GM18505 (cell line): ENCODE results near the gene WEE2.
A peak's percentile ranks its signal among the peaks of the same experiment; 100 is the strongest.
"Not testable (repeated sequence)": the region's sequence is repeated elsewhere in the genome, so short reads cannot be mapped to it uniquely, and the experiment has no call there.

Experiments
- ATAC-seq: cut with Tn5 transposase; IDR thresholded peaks from one replicate; pipeline ENCODE4 v1.9.1; 2021; ENCODE audit not compliant: unreplicated experiment
- POLR2A ChIP-seq: IDR thresholded peaks from 4 replicates; pipeline ENCODE4 v1.6.1; 2011; ENCODE audit warnings: borderline replicate concordance; ENCODE audit not compliant: insufficient read depth, insufficient read length; ENCODE audit errors: extremely low read depth

WEE2 gene

GRCh38 chr7:141679014-141679413, 29.1 kb upstream of the WEE2 start:
- TF ChIP-seq POLR2A: no peak
- peak; percentile 77 for ATAC-seq

DNA sequence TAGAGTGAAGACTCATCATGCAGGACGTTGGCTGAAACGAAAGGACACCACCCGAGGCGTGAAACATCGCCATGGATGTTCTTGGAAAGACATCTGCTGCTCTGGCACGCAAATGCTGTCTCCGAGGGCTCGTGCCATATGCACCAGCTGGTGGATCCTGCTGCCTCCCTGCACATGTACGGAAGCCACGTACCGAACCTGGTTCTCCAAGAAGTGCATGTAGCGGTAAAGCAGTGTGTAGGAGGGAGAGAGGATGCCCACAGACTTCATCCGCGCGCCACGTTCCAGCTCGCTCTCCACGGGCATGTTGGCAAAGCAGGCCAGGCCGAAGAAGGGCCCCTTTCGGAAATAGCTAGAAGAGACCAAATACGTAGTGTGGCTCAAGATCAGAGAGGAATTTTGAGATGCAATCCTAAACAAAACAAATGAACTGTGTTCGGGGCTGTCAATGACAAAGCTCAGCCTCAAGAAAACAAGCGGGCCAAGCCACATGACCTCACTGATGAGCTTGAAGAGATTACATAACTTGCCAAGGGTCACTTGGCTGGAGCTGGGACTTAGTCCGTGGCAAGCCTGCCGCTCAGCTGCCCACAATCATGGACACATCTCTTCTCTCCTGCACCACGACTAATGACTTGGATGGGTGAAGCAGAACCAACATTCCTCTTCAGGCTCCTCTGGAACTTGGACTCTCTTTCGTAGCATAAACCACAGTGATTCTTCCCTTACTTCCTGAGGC, 22.7 kb upstream of the WEE2 start:
- no peak for TF ChIP-seq POLR2A
- no peak for ATAC-seq

GRCh38 chr7:141686074-141686473, 22.1 kb upstream of the WEE2 start:
- ATAC-seq: no peak
- TF ChIP-seq POLR2A: no peak

DNA sequence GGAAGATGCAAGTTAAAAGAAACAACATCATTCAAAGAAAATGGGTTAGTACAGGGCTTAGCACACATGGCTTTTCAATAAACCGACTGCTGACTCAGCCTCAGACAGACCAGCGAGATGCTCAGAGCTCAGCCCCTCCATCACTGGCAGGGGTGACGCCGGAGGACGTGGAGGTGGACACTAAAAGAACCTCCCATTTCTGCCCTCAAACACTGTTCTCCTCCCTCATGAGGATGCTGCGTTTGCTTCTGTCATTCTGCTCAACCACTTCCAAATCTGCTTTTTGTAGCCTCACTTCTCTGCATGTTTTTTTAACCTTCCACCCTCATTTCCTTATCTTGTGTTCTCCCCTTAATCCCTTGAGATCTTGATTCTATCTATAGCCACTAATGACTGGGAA, 21.5 kb upstream of the WEE2 start:
- TF ChIP-seq POLR2A: no peak
- ATAC-seq: no peak

DNA sequence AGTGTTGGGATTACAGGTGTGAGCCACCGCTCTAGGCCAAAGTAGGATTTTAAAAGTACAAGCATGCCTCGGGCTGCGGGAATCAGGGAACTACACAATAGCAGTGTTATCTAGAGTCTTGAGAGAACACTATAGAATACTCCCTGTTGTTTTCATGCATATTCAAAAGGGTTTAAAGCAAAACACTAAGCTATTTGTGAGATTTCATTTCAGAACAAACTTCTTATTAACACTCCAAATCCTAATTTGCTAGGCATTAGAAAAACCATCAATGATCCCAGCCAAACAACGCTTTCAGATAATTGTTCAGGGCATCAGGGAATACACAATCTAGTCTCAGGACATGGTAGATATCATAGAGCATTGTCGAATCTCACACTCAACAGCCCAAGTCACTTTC, 20.1 kb upstream of the WEE2 start:
- no peak for TF ChIP-seq POLR2A
- ATAC-seq: no peak

- ATAC-seq: not testable (repeated sequence)
Observed at GRCh38 chr7:141689072-141689825, 18.9 kb upstream of the WEE2 start.

GRCh38 chr7:141691540-141691939, 16.6 kb upstream of the WEE2 start:
- ATAC-seq: no peak
- no peak for TF ChIP-seq POLR2A

- no peak for TF ChIP-seq POLR2A
- no peak for ATAC-seq
Observed at GRCh38 chr7:141691961-141692360, 16.2 kb upstream of the WEE2 start.

DNA sequence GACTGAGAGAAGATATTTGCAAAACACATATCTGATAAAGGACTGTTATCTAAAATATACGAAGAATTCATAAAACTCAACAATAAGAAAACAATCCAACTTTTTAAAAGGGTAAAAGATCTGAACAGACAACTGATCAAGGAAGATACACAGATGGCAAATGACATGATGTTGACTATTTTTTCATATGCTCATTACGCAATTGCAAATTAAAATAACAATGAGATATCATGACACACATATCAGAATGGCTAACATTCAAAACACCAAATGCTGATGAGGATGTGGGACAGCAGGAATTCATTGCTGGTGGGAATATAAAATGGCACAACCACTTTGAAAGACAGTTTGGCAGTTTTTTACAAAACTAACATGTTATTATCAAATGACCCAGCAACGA, 15.1 kb upstream of the WEE2 start:
- ATAC-seq: no peak
- TF ChIP-seq POLR2A: no peak

- no peak for ATAC-seq
- TF ChIP-seq POLR2A: no peak
Observed at GRCh38 chr7:141695803-141696289, 12.3 kb upstream of the WEE2 start.

DNA sequence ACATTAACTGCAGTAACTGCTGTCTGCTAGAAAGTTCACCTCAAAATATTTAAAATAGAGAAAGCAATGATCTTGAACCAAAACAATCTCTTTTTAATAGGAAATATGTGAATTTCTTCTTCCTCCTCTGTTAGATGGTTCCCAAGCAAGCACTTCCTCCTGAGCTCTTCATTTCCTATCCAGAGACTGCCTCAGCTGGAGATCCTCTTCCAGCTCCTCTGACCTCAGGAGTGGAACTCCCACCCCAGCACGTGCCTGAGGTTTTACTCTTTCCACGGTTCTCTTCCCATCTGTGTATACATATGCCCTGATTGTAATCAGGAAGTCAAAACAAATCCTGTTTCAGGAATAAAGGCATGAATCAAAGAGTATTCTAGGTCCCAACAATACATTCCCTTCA, 11.8 kb upstream of the WEE2 start:
- no peak for ATAC-seq

GRCh38 chr7:141697211-141697871, 10.8 kb upstream of the WEE2 start:
- TF ChIP-seq POLR2A: no peak
- ATAC-seq: no peak

More for the DNA sequence above, 11.8 kb upstream of the WEE2 start:
- TF ChIP-seq POLR2A: no peak

DNA sequence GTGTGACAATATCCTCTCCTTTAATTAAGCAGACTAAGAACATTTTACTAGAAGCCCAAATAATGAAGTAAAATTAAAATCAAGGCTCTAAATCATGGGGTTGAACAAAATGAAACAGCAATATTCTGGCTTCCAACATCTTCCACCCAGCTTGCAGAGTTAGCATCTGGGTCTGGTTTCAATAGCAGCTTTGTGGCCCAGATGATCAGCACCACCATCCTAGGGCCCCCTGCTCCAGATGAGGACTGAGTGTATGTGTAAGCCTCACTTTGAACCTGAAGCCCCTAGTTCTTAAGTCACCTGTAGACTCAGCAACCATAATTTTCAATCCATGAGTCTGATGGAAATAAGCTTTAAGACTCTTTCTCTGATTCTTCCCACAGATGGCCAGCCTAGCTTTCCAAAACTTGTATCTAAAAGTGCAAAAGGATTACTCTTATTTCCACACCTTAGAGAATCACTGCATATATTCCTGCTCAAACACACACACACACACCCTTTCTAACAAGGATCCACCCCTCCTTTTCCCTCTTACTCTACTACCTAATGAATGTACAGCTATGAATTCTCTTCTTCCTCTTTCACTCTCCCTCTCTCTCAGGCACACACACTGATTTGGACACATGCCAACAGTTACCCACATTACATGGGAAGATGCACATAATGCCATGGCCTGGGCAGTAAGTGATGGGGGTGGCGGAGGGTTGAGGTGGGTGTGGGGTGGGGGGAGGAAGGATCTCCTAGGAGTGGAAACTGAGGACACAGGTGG, 9.7 kb upstream of the WEE2 start:
- no peak for TF ChIP-seq POLR2A
- ATAC-seq: no peak

- ATAC-seq: no peak
- no peak for TF ChIP-seq POLR2A
Observed at GRCh38 chr7:141699860-141700259, 8.3 kb upstream of the WEE2 start.

DNA sequence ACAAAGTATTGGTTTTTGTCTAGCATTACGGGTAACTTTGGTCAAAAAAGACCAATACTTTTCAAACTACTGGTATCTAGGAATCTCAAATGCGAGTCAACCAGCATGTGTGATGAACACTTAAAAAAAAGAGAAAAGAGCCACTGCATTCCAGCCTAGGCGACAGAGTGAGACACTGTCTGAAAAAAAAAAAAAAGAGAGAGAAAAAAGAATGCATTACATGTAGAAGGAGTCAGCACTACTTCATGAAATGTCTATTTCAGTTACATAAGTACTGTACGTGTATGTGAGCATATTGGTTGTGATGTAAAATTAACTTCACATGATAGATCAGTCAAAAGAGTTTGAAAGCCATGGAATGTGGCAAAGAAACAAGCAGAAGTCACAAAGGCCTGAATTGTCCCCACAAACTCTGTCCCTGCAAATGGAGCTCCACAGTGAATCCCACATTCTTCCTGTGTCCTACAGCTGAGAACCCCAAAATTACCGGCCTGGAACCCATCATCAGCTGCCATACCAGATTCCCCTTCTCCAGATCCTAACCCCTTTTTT, 7.8 kb upstream of the WEE2 start:
- no peak for ATAC-seq
- TF ChIP-seq POLR2A: no peak
